ENCODE measurements around the gene SPTLC2.
"Not testable (repeated sequence)": the region's sequence is repeated elsewhere in the genome, so short reads cannot be mapped to it uniquely, and the experiment has no call there.

The SPTLC2 gene

DNA sequence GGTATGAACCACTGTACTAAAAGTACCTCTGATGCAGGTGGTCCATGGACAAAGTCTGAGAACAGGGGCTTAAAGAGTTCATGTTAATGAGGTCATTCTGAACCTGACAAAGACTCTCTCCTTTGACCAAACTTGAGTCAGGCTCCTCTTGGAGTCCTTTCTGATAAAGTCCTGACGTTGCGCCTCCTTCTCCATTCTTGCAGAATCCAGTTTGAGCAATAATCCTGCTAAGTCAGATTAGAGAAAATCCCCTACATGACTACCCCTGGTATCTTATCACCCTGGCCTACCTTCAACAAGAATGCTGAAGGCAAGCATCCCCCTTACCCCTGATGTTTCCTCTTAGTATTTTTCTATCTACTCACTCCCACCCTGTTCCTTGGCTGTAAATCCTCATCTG is 71.9 kb downstream of the SPTLC2 start:
- no peak for DNase-seq

DNA sequence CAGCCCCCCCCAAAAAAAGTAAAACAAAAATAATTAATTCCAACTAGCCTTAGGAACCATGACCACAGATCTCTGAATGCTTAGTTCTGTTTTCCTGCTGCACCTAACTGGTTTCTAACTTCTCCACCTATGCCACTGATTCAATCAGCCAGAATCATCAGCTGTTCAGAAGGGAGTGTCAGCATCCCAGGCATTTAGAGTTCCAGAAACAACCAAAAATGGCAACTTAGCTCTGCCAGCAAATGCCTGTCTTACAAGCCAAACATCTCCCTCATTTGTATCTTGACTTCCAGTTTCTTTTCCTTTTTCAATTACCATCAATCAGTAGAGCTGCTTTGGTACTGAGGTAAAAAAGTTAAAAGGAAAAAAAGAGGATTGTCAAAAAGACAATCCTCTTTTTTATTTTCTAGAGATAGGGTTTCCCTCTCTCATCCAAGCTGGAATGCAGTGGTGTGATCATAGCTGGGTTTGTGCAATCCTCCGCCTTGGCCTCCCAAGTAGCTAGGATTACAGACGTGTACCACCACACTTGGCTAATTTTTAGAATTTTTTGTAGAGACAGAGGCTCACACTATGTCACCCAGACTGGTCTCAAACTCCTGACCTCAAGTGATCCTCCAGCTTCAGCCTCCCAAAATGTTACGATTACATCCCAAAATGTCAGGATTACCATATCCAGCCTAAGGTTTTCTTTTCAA is 72.7 kb downstream of the SPTLC2 start:
- DNase-seq: no peak

DNA sequence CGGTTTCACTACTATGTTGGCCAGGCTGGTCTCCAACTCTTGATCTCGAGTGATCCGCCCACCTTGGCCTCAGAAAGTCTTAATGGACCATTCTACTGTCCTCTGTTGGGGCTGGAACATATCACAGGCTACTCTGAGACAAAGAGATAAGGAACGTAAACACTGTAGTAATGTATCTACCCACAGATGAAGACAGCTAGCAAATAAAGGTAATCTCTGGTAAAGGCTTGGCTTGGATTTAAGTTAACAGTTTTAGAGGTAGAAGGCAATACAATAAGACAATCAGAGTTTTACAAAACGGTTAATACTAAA is 73.2 kb downstream of the SPTLC2 start:
- DNase-seq: no peak

DNA sequence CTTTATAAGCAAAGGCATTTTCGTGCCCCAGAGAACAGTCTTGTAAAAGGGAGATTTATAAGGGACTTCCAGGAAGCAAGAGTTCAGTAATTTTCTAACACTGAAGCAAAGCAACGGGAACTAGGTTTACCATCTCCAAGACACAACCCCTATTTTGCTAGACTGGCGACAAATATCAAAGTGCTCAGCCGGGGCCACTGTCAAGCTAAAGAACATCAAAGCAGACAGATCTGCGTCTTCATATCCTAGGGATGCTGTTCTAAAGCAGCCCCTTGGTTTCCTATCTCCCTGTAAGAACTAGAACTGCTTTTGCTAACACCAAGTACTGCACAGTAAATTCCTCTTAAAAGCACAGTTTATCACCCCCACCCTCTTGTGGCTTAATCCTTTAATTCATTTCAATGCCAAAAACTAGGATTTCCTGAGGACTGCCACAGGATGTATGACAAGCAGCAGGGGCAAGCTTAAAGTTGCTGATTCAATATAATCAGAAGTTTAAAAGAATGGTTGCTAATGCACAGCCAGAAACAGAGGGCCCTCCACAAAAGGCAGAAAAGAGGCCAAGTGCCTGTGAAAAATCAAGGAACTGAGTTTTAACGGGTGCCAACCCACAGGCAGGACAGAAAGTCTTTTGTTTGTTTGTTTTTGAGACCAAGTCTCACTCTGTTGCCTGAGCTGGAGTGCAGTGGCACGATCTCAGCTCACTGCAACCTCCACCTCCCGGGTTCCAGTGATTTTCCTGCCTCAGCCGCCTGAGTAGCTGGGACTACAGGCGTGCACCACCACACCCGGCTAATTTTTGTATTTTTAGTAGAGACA is 73.8 kb downstream of the SPTLC2 start:
- no peak for DNase-seq

DNA sequence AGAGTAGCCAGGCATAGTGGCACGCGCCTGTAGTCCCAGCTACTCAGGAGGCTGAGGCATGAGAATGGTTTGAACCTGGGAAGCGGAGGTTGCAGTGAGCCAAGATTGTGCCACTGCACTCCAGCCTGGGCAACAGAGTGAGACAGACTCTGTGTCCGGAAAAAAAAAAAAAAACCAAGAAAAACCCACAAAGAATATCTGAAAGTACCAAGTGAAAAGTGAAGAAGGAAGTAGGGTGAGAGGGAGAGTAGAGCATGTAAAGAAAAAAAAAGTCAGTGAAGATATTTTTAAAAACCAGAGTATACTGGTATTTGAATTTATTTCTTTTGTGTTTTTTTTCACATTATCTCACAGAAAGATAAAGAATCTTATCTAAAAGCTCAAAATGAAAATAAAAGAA is 74.5 kb downstream of the SPTLC2 start:
- DNase-seq: no peak

DNA sequence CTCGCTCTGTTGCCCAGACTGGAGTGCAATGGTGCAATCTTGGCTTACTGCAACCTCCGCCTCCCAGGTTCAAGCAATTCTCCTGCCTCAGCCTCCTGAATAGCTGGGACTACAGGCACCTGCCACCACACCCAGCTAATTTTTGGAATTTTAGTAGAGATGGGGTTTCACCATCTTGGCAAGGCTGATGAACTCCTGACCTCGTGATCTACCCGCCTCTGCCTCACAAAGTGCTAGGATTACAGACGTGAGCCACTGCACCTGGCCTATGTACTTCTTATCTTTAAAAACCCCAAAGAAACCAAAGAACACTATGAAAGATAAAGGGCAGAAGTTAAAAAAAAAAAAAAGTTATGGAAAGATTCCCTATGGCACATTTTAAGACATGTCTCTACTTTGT is 79.5 kb downstream of the SPTLC2 start:
- DNase-seq: not testable (repeated sequence)

DNA sequence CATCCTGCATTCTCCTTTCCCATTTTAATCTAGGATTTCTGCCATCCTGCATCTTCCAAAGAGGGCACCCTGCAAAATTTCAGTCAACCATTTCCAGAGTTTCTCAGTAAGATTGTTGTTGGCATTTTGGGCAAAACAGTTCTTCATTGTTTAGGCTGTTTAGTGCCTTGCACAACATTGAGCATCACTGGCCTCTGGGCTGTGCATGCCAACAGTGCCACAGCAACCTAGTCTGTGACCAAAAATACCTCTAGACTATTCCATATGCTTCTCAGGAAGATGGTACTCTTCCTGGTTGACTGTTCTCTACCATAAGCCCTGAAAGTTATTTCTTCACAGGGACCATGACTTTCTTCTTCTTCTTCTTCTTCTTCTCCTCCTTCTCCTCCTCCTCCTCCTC is 85.4 kb downstream of the SPTLC2 start:
- no peak for DNase-seq

DNA sequence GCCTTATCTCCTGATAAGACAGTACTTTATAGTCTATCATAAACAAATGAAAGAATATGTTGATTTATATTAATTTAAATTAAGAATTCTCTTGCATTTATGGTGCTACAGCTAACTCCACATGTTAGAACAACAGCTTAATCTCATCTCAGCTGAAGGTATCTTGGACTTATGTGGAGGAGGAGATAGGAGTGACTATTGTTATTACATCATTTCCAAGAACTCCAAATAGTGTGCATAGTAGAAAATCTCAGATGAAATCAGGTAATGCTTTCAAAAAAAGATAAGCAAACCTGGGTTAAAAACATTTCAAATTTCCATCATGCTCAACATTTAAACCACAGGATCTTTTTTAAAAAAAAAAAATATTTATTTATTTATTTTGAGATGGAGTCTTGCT is 86.5 kb downstream of the SPTLC2 start:
- DNase-seq: no peak

DNA sequence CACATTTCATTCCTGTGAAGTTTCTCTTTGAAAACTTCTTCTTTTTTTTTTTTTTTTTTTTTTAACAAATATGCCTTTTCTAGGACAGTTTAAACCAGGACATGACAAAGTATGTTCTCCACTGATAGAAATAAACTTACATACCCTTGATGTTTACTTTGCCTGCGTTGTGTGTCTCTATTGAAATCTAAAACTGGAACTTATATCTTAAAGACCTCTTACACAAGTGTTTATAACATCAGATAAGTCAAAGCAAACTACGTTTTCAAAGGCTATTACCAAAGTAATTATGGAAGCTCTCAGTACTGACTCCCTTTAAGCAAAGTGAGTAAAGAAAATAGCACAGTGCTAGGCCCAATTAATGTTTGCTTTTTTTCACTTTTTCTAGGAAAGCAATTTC is 87.2 kb downstream of the SPTLC2 start:
- DNase-seq: no peak

DNA sequence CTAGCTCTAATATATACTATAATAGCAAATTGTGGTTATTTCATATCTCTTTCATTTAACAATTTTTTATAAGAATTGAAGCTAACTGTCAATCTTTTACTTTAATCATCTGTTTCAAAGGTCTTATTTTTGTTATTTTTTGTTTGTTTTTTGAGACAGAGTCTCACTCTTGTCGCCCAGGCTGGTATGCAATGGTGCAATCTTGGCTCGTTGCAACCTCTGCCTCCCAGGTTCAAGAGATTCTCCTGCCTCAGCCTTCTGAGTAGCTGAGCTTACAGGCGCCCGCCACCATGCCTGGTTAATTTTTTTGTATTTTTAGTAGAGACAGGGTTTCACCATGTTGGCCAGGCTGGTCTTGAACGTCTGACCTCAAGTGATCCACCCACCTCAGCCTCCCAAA is 87.7 kb downstream of the SPTLC2 start:
- DNase-seq: not testable (repeated sequence)

DNA sequence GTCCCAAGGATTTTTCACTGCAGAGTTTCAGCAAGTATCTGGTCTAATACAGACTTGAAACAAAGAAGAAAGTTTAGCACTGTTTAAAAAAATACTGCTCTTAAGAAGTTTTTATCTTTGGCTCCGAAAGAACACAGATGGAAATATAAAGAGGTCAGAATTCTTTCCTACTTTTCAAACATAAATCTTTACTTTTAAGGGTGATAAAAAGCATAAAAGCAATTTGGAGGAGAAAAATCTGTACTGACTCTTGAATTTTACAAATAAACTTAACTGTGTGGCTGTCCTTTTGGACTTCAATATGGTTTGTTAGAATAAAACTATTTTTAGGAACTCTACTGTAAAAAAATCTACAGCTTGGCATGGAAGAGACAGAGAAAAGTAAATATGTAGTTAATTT is 90.2 kb downstream of the SPTLC2 start:
- DNase-seq: no peak

DNA sequence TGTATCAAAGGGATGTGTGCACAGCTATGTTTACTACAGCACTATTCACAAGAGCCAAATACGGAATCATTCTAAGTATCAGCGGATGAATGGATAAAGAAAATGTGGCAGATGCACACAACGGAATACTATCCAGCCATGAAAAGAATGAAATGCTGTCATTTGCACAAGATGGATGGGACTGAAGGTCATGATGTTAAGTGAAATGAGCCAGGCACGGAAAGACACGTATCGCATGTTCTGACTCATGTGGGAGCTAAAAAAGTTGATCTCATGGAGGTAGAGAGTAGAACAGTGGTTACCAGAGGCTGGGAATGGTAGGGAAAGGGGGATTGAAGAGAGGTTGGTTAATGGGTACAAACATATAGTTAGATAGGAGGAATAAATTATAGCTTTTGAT is 91.9 kb downstream of the SPTLC2 start:
- no peak for DNase-seq

DNA sequence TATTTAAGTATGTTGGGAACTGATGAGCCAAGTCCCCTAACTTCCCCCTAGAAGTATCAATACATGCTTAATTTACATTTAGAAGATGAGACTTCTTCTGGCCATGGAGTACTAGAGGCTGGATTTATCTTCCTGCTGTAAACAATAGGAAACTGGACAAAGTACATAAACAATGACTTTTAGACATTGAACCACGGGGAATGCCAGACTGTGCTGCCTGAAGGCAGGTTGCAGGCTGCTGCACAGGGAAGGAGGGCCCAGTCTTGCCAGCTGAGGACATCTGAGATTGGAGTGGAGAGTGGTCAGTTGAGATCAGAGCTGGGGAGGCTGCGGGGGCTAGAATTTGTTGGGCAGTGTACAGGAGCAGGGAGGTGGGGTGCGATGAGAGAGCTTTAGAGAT is 93.3 kb downstream of the SPTLC2 start:
- no peak for DNase-seq

DNA sequence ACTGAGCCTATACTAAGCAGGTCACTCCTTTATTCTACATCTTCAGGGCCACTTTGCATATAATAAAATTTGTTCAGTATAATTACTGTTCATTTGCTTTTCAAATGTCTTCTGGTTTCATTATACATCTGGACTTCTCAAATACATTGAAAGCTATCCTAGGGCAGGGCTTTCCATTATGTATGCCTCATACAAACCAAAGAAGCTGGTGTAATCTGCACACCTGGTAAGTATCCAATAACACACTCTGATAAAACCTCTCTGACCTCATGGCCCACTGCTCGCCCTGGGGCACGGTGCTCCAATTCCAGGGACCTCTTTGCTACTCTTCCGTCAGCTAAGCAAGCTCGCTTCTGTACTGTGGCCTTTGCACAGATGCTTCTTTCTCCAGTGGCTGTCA is 95.9 kb downstream of the SPTLC2 start:
- no peak for DNase-seq

DNA sequence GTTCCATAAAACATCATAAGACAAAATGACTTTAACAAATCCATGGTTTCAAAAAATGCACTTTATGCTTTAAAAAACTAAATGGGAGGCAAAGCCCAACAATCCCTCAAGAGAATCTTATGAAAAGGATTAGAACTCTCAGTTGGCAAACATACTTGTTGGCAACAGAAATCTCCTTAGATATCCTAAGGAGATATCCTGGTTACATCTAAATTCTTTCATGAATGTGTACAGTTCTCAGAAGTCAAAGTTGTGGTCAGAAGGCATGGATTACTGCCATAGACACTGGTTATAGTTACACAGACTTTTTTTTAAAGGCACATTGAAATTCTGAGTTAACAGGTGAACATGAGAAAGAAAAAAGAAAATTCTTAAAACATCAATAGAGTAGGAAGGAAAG is 100.3 kb downstream of the SPTLC2 start:
- no peak for DNase-seq

DNA sequence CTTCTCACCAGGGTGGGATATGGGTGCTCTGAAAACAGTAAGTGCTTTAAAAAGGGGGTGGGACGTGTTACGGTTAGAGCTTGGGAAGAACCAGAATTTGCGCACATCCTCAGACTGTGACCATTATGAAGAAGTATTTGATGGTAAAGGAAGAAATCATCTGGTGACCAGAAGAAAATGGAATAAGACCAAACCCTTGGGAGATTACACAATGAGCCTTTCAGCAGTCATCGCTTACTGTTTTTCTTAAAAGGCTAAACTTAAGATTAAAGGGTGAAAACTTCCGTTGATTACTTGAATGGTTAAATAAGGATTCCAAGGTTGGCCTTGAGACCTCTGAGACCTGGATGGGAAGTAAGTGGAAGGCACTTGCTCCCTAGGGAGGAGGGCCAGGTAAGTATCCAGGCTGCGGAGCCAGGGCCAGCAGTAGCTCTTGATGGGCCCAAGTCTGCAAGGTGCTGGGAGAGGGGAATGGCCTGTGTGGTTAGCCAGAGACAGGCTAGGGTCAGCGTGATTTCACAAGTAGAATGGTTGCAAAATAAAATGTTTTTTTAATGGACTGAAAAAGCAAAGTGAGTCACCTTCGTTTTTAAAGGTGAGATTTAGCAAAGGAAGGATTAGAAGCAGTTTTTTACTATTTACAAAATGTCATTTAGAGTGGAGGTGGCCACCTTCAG is 104.8 kb downstream of the SPTLC2 start:
- DNase-seq: no peak

DNA sequence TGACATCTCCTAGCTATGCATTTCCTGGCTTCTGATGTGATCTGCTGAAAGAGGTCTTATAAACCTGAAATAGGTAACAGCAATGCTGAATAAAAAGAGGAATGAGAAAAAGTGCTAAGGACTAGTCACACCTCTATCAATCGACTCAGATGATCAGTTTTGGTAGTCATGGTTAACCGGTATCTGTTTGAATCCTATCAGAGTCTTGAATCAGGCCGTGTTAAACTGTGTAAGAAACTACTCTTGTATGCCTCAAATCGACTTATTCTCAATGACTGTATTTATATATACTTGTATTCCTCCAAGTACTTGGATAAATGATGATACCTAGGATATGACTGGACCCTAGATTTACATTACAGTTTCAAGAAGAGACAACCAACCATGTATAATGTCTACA is 107.1 kb downstream of the SPTLC2 start:
- no peak for DNase-seq

DNA sequence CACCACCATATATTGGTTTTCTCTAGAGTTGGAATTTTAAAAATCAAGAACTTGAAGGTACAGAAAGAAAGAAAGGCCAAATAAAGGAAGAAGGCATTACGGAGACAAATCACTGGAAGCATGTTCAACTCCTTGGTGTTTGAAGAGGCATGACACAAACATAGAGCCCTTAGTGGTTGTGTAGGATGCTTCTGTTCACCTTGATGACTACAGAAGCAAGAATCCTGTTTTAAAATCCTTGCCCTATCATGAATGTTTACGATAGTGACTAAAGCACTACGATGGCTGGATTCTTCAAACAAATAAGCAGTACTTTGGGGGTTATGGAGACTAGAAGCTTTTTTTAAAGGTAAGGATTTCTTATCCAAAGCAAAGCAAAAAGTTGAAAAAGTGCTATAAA is 107.6 kb downstream of the SPTLC2 start:
- DNase-seq: no peak

DNA sequence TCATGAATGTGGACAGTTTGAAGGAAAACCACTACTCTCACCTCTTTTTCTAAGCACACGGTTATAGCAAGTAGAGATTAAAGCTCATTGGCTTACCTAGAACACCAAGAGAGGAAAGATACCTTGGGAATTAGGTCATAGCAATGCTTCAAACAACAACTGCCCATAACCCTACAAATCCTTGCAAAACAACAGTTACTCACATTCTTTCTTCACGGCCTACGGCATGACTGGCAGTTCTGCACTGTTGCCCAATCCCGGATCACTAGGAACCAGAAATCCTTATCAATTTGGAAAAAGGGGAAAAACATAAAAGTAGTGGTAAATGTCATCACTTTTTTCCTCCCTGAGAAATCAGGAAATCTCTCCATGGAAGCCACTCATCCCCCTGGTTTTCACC is 108.2 kb downstream of the SPTLC2 start:
- no peak for DNase-seq

DNA sequence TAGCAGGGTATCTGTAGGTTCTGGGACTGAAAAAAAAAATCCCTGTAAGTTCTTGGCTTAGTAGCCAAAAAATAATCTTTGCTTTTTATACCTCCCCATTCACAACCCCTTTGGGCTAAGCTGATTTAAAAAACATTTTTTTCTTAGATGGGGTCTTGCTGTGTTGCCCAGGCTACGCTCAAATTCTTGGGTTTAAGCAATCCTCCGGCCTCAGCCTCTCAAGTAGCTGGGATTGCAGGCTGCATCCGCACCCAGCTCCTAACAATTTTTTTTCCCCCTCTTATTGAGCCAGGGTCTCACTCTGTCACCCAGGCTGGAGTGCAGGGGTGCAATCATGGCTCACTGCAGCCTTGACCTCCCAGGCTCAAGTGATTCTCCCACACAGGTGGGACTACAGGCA is 108.7 kb downstream of the SPTLC2 start:
- no peak for DNase-seq

DNA sequence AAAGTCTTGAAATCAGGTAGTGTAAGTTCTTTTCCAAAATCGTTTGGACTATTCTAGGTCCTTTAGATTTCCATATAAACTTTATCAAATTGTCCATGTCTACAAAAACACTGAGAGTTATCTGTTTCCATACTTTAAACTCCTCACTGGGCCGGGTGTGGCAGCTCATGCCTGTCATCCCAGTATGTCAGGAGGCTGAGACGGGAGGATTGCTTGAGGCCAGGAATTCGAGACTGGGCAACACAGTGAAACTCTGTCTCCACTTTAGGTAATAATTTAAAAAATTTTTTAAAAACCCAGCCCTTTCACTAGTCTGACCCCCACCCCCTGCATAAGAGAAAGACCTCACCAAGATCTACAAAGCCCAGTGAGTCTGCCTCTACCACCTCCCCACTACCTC is 111.4 kb downstream of the SPTLC2 start:
- DNase-seq: no peak

DNA sequence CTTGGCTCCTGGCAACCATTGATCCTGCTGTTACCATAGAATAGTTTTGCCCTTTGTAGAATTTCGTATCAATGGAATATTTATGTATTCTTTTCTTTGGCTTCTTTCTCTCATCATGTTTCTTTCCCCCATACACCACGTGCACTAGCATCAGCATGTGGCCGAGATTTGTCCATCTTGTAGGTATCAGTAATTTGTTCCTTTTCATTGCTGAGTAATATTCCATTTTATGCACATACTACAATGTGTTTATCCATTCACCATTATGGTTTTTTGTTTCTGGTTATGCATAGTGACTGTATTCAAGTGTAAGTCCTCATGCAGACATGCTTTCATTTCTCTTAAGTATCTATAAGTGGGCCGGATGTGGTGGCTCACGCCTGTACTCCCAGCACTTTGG is 113.3 kb downstream of the SPTLC2 start:
- DNase-seq: no peak

DNA sequence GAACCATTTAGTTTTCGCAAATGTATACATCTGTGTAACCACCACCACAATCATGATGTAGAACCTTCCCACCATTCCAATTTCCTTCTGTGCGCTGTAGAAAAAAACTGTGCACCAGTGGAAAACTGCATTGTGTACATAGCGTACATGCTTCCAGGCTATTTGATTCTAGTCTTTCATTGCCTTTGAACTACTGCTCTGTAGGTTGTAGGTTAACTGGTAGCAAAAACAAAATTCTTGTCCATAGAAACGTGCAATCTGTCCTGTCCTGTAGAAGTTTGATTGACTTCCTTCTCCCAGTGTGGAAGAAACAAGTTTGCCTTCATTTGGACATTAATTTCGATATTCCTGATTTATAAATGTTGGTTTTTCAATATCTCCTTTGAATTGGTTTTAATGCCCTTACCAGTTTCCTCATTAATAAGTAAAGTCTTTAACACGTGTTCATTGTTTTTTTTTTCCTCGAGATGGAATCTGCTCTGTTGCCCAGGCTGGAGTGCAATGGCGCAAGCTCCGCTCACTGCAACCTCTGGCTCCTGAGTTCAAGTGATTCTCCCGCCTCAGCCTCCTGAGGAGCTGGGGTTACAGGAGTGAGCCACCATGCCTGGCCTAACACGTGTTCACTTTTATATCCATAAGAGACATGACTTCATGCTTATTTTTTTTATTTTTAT is 114.2 kb downstream of the SPTLC2 start:
- no peak for DNase-seq

Data from stimulated activated CD4-positive, alpha-beta T cell treated with anti-CD3 and anti-CD28 coated beads, Interleukin-15, amount 100 ng/mL, for 24 hours (primary cell).